Lower leg skin (tissue), 3 donors: ENCODE results near the gene MTHFD1L.

Experiments
- POLR2A ChIP-seq, 2 donors: fragments of 450-650 bp; IDR thresholded peaks; one replicate each; pipeline ENCODE4 v1.6.1; 2016 to 2017; ENCODE audit warnings: antibody characterized with exemption in 2 of 2, mild to moderate bottlenecking in 1 of 2, moderate library complexity in 1 of 2
- TF ChIP-seq, protein P1 (sequence below), 3 donors: fragments of 450-650 bp; IDR thresholded peaks; one replicate each; pipeline ENCODE4 v1.5.1; 2016; ENCODE audit warnings: antibody characterized with exemption in 3 of 3, mild to moderate bottlenecking in 3 of 3, moderate library complexity in 2 of 3

DNA sequence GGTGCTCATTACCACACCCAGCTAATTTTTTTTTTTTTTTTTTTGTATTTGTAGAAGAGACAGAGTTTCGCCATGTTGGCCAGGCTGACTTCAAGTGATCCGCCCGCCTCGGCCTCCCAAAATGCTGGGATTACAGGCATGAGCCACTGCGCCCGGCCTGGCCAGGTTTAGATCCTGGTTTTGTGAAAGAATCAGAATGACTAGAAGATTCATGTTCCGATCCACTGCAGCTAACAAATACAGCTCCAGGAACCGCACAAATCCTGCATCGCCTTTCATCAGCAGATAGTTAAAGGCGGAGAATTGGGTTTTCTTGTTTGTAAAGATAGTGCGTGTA is 223.1 kb downstream of the MTHFD1L start:
- TF ChIP-seq POLR2A (IDR thresholded peaks at IDR 0.05): no peak
- TF ChIP-seq, protein P1, sequence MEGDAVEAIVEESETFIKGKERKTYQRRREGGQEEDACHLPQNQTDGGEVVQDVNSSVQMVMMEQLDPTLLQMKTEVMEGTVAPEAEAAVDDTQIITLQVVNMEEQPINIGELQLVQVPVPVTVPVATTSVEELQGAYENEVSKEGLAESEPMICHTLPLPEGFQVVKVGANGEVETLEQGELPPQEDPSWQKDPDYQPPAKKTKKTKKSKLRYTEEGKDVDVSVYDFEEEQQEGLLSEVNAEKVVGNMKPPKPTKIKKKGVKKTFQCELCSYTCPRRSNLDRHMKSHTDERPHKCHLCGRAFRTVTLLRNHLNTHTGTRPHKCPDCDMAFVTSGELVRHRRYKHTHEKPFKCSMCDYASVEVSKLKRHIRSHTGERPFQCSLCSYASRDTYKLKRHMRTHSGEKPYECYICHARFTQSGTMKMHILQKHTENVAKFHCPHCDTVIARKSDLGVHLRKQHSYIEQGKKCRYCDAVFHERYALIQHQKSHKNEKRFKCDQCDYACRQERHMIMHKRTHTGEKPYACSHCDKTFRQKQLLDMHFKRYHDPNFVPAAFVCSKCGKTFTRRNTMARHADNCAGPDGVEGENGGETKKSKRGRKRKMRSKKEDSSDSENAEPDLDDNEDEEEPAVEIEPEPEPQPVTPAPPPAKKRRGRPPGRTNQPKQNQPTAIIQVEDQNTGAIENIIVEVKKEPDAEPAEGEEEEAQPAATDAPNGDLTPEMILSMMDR (IDR thresholded peaks at IDR 0.05): no peak
